Stimulated activated CD8-positive, alpha-beta memory T cell treated with anti-CD3 and anti-CD28 coated beads, Interleukin-7, amount 100 ng/mL, for 24 hours (primary cell): Measurements from ENCODE around the gene RBMS3.

Experiments used
- DNase-seq: peaks from one replicate; pipeline ENCODE4 v3.0.0-alpha.2; 2020; ENCODE audit warnings: low read depth

The RBMS3 gene

DNA sequence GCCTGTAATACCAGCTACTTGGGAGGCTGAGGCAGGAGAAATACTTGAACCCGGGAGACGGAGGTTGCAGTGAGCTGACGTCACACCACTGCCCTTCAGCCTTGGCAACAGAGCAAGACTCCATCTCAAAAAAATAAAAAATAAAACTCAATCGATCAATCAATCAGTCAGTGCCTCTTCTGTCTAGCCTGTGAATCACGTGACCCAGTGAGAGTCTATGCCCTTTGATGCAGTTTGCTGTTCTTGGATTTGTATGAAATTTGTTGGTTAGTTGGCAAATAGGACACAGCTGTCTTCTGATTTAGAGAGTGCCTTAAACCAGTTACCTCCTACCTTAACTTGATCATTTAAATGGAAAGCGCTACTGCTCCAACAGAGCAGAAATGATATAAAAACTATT, 3.6 kb upstream of the RBMS3 start:
- DNase-seq: no peak

DNA sequence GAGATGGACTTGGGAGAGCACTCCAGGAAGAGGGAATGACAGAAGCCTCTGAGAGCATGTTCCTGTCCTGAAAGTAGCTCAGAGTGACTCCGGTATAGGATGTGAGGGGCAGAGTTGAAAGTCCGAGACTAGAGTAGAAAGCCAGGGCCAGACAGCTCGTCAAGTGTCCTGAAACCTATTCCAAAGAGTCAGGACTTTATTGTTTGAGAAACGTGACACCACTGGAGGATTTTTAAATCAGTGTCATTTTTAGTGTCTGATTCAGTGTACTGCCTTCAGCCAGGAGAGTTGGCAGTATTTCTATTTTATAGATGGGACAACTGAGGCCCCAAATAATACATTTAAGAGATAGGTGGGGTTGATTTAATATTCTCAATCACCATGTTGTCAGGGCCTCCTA, 1.6 kb upstream of the RBMS3 start:
- DNase-seq: no peak

- no peak for DNase-seq
Observed at GRCh38 chr3:29279806-29280205, 1.1 kb upstream of the RBMS3 start.

DNA sequence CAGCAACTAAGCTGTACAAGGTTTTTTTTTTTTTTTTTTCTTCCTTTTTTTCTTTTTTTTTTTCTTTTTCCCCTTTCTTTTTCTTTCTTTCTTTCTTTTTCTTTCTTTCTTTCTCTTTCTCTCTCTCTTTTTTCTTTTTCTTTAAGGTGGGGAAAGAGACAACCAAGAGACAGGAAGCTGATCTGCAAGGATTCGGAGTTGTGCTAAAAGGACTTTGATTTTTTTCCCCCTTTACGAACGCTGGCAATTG, 148 bp downstream of the RBMS3 start:
- DNase-seq: no peak

GRCh38 chr3:29281344-29282241, 722 bp downstream of the RBMS3 start:
- DNase-seq: no peak

DNA sequence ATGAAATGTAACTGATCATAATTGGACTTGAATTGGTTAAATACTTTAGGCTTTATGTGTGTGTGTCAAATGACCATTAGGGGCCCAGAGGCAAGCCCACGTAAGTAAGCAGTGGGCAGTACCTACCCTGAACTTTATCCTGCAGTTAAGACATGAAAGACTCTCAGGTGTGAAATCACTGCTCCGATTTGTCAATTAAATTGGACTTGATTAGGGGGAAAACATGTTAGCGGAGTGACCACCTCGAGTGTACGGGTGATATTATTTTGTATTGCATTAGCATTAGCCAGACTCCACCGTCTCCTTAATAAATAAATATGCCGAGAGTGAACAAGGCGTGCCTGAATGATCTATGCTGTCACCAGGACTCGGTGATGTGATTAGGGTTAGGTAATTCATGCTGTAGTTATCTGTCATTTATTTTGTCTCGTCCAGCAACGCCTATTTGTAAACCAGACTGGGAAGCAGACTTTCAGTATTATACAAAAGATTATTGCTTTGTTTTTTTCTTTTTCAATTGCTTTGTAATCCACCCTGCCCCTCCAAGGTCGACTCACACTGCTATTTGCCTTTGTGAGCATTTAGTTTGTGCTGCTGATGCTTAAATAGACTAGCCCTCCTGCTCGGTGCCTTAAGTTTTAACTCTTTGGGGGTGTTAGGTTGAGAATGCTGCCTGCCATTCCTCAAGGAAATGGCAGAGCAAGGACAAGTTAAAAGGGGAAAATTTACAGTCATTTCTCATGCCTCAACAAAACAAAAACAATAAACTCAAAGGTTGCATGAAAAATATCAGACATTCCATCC, 1.8 kb downstream of the RBMS3 start:
- DNase-seq: no peak

- no peak for DNase-seq
Observed at GRCh38 chr3:29283231-29284119, 2.6 kb downstream of the RBMS3 start.

DNA sequence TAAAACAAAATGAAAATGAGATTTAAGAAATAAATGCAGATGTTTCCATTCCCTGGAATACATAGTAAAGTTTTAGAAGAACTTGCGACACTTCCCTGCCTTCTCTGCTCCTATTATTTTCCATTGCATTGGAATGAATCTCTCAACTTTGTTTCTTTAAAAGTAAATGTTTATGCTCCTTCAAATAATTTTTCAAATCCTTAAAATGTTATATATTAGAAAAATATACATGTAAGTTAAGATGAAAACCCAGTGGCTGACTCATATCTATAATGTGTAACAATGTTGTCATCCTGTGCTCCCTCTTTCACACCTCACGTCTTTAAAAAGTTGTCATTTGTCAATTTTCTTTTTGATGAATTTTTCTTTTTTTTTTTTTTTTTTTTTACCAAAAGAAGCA, 3.6 kb downstream of the RBMS3 start:
- no peak for DNase-seq

DNA sequence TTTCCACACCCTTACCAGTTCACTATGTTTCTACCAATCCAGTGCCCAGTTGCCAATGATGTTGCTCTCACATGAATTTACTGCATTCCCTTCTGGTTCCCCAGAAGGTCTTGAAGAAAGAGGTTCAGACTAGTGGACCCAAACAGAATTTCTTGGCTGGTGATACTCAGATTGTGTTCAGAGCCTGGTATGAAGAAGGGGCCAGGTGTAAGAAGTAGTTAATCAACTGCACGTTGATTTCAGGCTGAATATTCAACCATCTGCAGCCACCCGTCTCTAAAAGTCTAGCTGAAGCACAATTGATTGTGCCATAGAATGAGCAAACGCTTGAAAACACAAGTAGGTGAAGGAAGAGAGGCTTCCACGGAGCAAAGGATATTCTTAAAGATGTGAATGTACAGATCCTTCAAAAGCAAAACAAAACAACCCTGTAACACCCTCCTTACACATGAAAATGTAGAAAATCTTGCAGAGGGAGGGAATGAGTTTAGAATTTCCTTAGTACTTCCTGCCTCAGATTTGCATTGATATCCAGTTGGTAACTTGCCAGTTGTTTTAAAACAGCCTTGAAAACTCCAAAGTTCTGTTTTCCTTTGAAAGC, 4.7 kb downstream of the RBMS3 start:
- DNase-seq: no peak

- DNase-seq: no peak
Observed at GRCh38 chr3:29286478-29287240, 5.8 kb downstream of the RBMS3 start.

- DNase-seq: no peak
Observed at GRCh38 chr3:29290596-29290995, 9.7 kb downstream of the RBMS3 start.

GRCh38 chr3:29291260-29291981, 10.6 kb downstream of the RBMS3 start:
- no peak for DNase-seq

GRCh38 chr3:29291982-29292363, 11.1 kb downstream of the RBMS3 start:
- DNase-seq: no peak

DNA sequence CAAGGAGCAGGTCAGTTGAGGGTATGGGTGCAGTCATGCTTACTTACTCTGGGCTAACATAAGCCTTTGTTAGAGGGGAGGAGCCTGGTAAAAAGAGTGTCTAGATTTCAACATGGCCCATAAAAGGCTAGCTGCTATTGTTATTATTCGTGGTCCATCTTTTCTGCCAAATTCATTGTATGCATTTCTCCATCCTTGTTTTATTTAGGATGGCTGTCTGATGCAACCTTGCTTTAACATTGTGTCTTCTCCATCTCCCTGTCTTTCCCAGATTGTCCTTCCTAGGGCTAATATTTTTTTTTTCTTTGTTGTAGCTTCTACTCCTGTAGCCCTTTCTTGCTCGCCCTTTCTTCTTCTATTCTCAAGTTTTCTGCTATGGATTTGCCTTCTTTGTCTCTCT, 12.6 kb downstream of the RBMS3 start:
- DNase-seq: no peak

DNA sequence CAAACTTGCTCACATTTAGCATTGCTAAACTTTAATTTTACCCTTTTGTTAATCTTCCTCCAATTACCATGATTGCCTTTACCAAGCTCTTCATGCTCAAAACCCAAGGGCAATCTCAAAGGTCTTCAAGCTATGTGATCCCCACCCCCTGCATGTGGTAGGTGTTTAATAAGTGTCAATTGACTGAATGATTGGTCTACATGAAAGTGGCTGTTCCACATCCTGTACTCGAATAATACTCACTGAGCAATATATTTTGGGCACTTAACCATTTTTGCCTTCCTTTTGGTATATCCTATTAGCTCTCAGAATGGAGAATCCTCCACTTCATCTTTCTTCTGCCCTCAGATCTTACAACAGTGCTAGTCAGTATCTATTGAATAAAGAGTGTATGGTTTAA, 17.1 kb downstream of the RBMS3 start:
- DNase-seq: no peak

GRCh38 chr3:29301332-29302019, 20.6 kb downstream of the RBMS3 start:
- no peak for DNase-seq

- no peak for DNase-seq
Observed at GRCh38 chr3:29302619-29303018, 21.7 kb downstream of the RBMS3 start.

GRCh38 chr3:29307295-29307694, 26.4 kb downstream of the RBMS3 start:
- DNase-seq: no peak

DNA sequence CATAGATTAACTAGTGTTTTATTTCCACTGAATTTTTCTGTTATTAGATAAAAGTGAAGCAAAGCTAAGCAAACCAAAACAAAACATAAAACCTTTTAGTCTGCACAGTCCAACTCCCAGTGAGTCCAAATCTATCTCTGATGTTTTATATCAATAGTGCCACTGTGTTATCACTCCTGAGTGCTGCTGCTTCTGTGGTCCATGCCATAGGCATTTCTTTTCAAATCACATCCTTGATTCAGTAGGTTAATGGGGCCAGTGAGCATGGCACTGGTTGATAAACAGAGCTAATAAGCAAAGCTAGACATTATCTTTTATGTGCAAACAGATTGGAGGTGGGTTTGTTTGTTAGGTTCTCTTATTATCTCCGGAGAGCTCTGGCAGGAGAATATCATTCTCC, 30.0 kb downstream of the RBMS3 start:
- DNase-seq: no peak

- DNase-seq: no peak
Observed at GRCh38 chr3:29311795-29312194, 30.9 kb downstream of the RBMS3 start.
